ENCODE measurements around the gene FAM3A.

The FAM3A gene

DNA sequence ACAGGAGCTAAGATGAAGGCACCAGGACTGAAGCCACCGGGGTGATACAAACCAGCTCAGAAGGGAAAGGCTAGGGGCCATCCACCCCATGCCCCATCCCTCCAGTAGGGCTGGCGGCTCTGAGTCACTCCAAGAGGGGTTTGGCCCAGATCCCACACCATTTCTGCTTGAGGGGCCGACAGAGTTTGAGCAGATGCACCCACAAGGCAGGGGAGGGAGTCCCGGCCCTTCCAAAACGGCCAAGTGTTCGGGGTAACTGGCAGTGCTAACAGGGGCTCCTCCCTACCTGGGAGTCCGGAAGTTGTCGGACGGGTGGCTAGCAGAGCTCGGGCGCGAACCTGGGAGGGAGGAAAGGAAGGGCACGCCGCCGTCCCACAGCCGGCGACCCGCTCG lies 26.0 kb downstream of the FAM3A start:
- no peak for TF ChIP-seq CTCF (IDR thresholded peaks at IDR 0.05; ENCODE audit: insufficient read depth, low read length, poor library complexity, severe bottlenecking)
- peak overlapping the region; percentile 68 for H3K4me3 ChIP-seq (replicated peaks; ENCODE audit: low read depth, low read length)
- no peaks in the 10 kb centered on the region for H3K27me3 ChIP-seq (replicated peaks; ENCODE audit: control insufficient read depth, insufficient read depth, low read length)
- peaks cover 3% of the 10 kb centered on the region; the same call in 1 of the 2 replicates for H3K36me3 ChIP-seq (ENCODE audit: control insufficient read depth, insufficient read depth, low read length)
- no peak for DNase-seq (ENCODE audit: extremely low read depth, insufficient read length)

- DNase-seq (ENCODE audit: extremely low read depth, insufficient read length) = no peak
- Histone ChIP-seq H3K36me3 (ENCODE audit: control insufficient read depth, insufficient read depth, low read length) (peaks cover 6% of the 10 kb centered on the region), H3K27me3 (replicated peaks; ENCODE audit: control insufficient read depth, insufficient read depth, low read length) (no peaks in the 10 kb centered on the region), H3K4me3 (replicated peaks; ENCODE audit: low read depth, low read length) (peak overlapping the region; percentile 68)
- no peak for TF ChIP-seq CTCF (IDR thresholded peaks at IDR 0.05; ENCODE audit: insufficient read depth, low read length, poor library complexity, severe bottlenecking)
These were observed 26.9 kb downstream of the FAM3A start for GRCh38 chrX:154489182-154489581.

- H3K36me3 ChIP-seq (ENCODE audit: control insufficient read depth, insufficient read depth, low read length) = peaks cover 6% of the 10 kb centered on the region
- no peak overlapping the region for H3K4me3 ChIP-seq (replicated peaks; ENCODE audit: low read depth, low read length)
- no peak for TF ChIP-seq CTCF (IDR thresholded peaks at IDR 0.05; ENCODE audit: insufficient read depth, low read length, poor library complexity, severe bottlenecking)
- H3K27me3 ChIP-seq (replicated peaks; ENCODE audit: control insufficient read depth, insufficient read depth, low read length) = no peaks in the 10 kb centered on the region
- no peak for DNase-seq (ENCODE audit: extremely low read depth, insufficient read length)
These were observed 27.5 kb downstream of the FAM3A start for GRCh38 chrX:154488336-154489075.

GRCh38 chrX:154487518-154488290 lies 28.3 kb downstream of the FAM3A start:
- DNase-seq (ENCODE audit: extremely low read depth, insufficient read length) = no peak
- Histone ChIP-seq H3K4me3 (replicated peaks; ENCODE audit: low read depth, low read length) (no peak overlapping the region), H3K36me3 (ENCODE audit: control insufficient read depth, insufficient read depth, low read length) (peaks cover 6% of the 10 kb centered on the region), H3K27me3 (replicated peaks; ENCODE audit: control insufficient read depth, insufficient read depth, low read length) (no peaks in the 10 kb centered on the region)
- no peak for TF ChIP-seq CTCF (IDR thresholded peaks at IDR 0.05; ENCODE audit: insufficient read depth, low read length, poor library complexity, severe bottlenecking)

GRCh38 chrX:154486396-154487207 lies 29.4 kb downstream of the FAM3A start, which contains the start of gene UBL4A:
TSS of gene UBL4A (minus strand) at chrX:154486615. CDS start at chrX:154486584, 31 bp downstream.
- H3K36me3 ChIP-seq (ENCODE audit: control insufficient read depth, insufficient read depth, low read length) = peaks cover 6% of the 10 kb centered on the region
- peak; percentile 68 for DNase-seq (ENCODE audit: extremely low read depth, insufficient read length)
- no peak for TF ChIP-seq CTCF (IDR thresholded peaks at IDR 0.05; ENCODE audit: insufficient read depth, low read length, poor library complexity, severe bottlenecking)
- H3K27me3 ChIP-seq (replicated peaks; ENCODE audit: control insufficient read depth, insufficient read depth, low read length) = no peaks in the 10 kb centered on the region
- peak within 1 kb of the TSS; percentile 73 for H3K4me3 ChIP-seq (replicated peaks; ENCODE audit: low read depth, low read length)
